ENCODE measurements around the gene GMEB2. TPM values are rescaled to one million over a fixed set of nuclear protein-coding genes. Genes with fewer than 3 reads are reported as not detected.
"Not testable (repeated sequence)": the region's sequence is repeated elsewhere in the genome, so short reads cannot be mapped to it uniquely, and the experiment has no call there.

GMEB2 gene
- polyA plus RNA-seq, 1 experiment = 6.3 TPM

DNA sequence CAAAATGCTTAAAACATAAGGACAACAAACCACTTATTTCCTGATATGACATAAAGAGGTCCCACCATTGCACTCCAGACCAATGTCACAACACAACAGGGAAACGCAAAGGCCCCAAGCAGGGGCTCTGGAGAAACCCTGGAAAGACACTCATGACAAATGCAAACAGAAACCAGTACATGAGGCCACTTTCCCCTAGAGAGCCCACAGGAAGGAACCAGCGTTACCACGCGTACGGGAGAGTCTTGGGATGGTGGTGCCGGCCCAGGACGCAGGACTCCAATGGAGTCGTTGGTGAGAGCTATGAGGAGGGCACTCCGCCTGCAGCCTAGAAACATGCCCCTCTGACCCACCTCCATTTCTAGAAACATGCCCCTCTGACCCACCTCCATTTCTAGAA, 20.2 kb downstream of the GMEB2 start:
- DNase-seq (ENCODE audit: low read depth, low spot score) = no peak
- no peaks in the 10 kb centered on the region; the same call in 1 of the 2 replicates for H3K9me3 ChIP-seq (ENCODE audit: control insufficient read depth, insufficient read depth, low read length)
- no peak overlapping the region for H3K27ac ChIP-seq (ENCODE audit: low read depth, low read length)
- no peaks in the 10 kb centered on the region for H3K27me3 ChIP-seq (ENCODE audit: control insufficient read depth, insufficient read depth, low read length)
- POLR2A ChIA-PET = no interaction called here
- CTCF ChIA-PET = no interaction called here
- TF ChIP-seq, protein P1, sequence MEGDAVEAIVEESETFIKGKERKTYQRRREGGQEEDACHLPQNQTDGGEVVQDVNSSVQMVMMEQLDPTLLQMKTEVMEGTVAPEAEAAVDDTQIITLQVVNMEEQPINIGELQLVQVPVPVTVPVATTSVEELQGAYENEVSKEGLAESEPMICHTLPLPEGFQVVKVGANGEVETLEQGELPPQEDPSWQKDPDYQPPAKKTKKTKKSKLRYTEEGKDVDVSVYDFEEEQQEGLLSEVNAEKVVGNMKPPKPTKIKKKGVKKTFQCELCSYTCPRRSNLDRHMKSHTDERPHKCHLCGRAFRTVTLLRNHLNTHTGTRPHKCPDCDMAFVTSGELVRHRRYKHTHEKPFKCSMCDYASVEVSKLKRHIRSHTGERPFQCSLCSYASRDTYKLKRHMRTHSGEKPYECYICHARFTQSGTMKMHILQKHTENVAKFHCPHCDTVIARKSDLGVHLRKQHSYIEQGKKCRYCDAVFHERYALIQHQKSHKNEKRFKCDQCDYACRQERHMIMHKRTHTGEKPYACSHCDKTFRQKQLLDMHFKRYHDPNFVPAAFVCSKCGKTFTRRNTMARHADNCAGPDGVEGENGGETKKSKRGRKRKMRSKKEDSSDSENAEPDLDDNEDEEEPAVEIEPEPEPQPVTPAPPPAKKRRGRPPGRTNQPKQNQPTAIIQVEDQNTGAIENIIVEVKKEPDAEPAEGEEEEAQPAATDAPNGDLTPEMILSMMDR (IDR thresholded peaks at IDR 0.05; ENCODE audit: low read depth, low read length) = no peak
- no peak overlapping the region for H3K4me3 ChIP-seq (ENCODE audit: low read depth, low read length)

DNA sequence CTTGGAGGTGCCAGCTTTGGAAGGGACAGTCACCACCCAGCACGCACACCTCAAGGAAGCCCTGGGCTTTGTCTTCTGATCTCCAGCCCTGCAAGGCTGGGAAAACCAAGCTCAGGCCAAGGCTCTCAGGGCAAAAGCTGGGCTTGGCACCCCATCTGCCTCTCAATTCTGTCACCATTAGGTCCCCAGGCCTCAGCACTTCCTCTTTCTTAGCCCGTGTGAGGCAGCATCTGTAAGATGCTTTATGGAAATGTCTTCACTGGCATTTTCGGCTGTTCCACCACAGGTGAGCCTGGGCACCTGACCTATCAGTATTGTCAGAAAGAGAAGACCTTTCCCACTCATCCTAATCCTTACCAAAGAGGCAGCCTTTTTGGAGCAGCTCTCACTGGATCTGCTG, 24.6 kb downstream of the GMEB2 start:
- H3K9me3 ChIP-seq (ENCODE audit: control insufficient read depth, insufficient read depth, low read length) = peaks cover 3% of the 10 kb centered on the region; the same call in 1 of the 2 replicates
- ChIA-PET CTCF (no interaction called here), POLR2A (no interaction called here)
- H3K27ac ChIP-seq (ENCODE audit: low read depth, low read length) = no peak overlapping the region
- TF ChIP-seq, protein P1 (IDR thresholded peaks at IDR 0.05; ENCODE audit: low read depth, low read length) = no peak
- DNase-seq (ENCODE audit: low read depth, low spot score) = no peak
- H3K27me3 ChIP-seq (ENCODE audit: control insufficient read depth, insufficient read depth, low read length) = no peaks in the 10 kb centered on the region
- H3K4me3 ChIP-seq (ENCODE audit: low read depth, low read length) = no peak overlapping the region

DNA sequence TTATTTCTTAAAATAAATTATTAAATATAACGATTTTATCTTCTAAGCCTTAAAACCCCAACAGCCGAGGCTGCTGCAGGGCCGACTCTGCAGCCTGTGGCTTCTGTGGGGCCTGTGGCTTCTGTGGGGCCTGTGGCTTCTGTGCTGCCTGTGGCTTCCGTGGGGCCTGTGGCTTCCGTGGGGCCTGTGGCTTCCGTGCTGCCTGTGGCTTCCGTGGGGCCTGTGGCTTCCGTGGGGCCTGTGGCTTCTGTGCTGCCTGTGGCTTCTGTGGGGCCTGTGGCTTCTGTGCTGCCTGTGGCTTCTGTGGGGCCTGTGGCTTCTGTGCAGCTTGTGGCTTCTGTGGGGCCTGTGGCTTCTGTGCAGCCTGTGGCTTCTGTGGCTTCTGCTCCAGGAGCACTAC, 25.2 kb downstream of the GMEB2 start:
- H3K27me3 ChIP-seq (ENCODE audit: control insufficient read depth, insufficient read depth, low read length); DNase-seq (ENCODE audit: low read depth, low spot score); POLR2A ChIA-PET; H3K27ac ChIP-seq (ENCODE audit: low read depth, low read length); CTCF ChIA-PET; H3K4me3 ChIP-seq (ENCODE audit: low read depth, low read length); H3K9me3 ChIP-seq (ENCODE audit: control insufficient read depth, insufficient read depth, low read length): not testable (repeated sequence)

DNA sequence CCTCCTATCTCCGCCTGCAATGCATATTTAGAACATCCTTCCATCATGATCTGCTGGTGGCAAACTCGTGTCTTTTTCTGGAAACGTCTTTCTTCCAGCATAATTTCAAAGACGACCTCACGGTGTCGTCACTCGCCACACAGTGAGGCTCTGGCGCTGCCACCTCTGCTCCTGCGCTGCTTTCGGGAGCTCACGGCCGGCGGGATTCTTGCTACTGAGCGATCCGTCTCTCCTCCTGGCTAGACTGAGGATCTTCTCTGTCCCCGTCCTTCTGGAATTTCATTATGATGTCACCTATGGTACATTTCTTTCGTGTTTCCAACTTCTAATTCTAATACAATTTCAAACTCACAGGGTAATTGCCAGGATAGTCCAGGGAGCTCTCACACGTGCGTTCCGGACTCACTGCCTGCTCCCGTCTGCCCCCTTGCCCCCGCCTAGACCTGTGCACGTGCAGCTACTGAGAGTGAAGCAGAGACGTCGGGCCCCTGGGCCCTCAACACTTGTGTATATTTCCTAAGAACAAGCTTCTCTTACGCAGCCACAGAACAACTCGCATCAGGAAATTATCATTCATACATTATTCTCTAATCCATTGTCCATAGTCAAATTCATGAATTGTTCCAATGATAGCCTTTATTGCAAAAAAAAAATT, 27.4 kb downstream of the GMEB2 start:
- CTCF ChIA-PET = interaction anchor here (0.6 kb wide), 1 partner anchor 252 kb away, joined by 7 read pairs; no protein-coding TSS in a partner anchor
- Histone ChIP-seq H3K27me3 (ENCODE audit: control insufficient read depth, insufficient read depth, low read length) (no peaks in the 10 kb centered on the region), H3K27ac (ENCODE audit: low read depth, low read length) (no peak overlapping the region), H3K9me3 (ENCODE audit: control insufficient read depth, insufficient read depth, low read length) (peaks cover 3% of the 10 kb centered on the region; the same call in 1 of the 2 replicates), H3K4me3 (ENCODE audit: low read depth, low read length) (no peak overlapping the region)
- TF ChIP-seq, protein P1 (IDR thresholded peaks at IDR 0.05; ENCODE audit: low read depth, low read length) = no peak
- POLR2A ChIA-PET = no interaction called here
- no peak for DNase-seq (ENCODE audit: low read depth, low spot score)

DNA sequence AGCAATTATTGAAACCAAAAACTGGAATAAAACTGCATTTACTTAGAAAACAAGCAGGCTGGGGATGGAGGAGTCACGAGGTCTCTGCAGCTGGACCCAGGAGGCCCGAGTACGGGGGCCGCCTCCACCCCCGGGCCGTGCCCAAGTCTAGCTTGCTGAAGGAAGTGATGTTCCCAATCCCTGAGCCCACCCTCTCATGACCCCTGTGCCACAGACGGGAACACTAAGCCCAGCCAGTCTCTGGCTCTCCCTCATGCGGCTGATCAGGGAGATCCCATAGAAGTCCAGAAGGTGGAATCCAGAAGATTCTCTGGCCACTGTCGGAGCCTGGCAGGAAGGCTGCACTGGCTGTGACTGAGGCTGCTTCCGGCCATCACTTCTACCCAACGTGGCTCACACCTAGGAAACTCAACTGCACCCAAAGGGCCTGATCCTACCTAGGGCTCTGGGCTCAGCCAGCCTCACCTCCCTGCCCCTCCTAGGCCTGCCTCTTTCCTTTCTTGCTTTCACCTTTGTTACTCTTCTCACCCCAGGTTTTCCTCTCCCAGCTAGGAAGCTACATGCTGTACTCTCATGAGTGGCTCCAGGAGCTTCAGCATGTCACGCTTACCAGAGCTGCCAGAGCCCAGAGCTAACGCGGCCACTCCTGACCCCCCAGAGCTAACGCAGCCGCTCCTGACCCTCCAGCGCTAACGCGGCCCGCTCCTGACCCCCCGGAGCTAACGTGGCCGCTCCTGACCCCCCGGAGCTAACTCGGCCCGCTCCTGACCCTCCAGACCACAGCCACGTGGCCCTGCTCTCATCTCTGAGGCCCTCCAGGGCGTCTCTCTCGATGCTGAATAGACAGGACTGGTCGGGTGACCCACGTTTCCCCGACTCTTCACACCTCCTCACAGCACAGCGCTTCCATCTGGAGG, 28.2 kb downstream of the GMEB2 start:
- ChIA-PET POLR2A (no interaction called here), CTCF (no interaction called here)
- Histone ChIP-seq H3K27ac (ENCODE audit: low read depth, low read length) (no peak overlapping the region), H3K27me3 (ENCODE audit: control insufficient read depth, insufficient read depth, low read length) (no peaks in the 10 kb centered on the region), H3K9me3 (ENCODE audit: control insufficient read depth, insufficient read depth, low read length) (peaks cover 3% of the 10 kb centered on the region; the same call in 1 of the 2 replicates), H3K4me3 (ENCODE audit: low read depth, low read length) (no peak overlapping the region)
- TF ChIP-seq, protein P1 (IDR thresholded peaks at IDR 0.05; ENCODE audit: low read depth, low read length) = no peak
- no peak for DNase-seq (ENCODE audit: low read depth, low spot score)
